ENCODE results near the gene RBMS3. TPM values are rescaled to one million over a fixed set of nuclear protein-coding genes. Genes with fewer than 3 reads are reported as not detected.
A peak's percentile ranks its signal among the peaks of the same experiment; 100 is the strongest.

Gene RBMS3
- total and polyA plus RNA-seq, 2 donors (not counting 1 experiment from before 2014, with no cell fraction given) = 26.9 to 68.4 TPM

GRCh38 chr3:29513236-29513635 is 232.4 kb downstream of the RBMS3 start:
- no peaks in the 10 kb centered on the region for H4K20me1 ChIP-seq (ENCODE audit: control insufficient read depth, extremely low read depth, insufficient read depth, low read length)
- H3K36me3 ChIP-seq (ENCODE audit: control insufficient read depth, insufficient read depth, low read length) = no peaks in the 10 kb centered on the region
- H3K4me2 ChIP-seq (ENCODE audit: extremely low read depth, insufficient read depth, low read length) = peak overlapping the region; percentile 70
- no peak overlapping the region for H3K27ac ChIP-seq (ENCODE audit: insufficient read depth, low read length)
- no peak overlapping the region for H3K9ac ChIP-seq (ENCODE audit: insufficient read depth, low read length)
- no peaks in the 10 kb centered on the region for H3K27me3 ChIP-seq (ENCODE audit: control insufficient read depth, insufficient read depth, low read length)
- no peak overlapping the region for H3K4me3 ChIP-seq (replicated peaks in 1 of 4; ENCODE audit: control extremely low read depth in 1 of 4, insufficient read depth in 1 of 4, low read depth in 3 of 4, low read length in 4 of 4)
- no peaks in the 10 kb centered on the region for H3K79me2 ChIP-seq (ENCODE audit: control insufficient read depth, insufficient read depth, low read length)
- peaks cover 13% of the 10 kb centered on the region for H3K4me1 ChIP-seq (ENCODE audit: control insufficient read depth, extremely low read depth, insufficient read depth, low read length)
- peak in 1 of 2 donors; percentile 69 for DNase-seq (ENCODE audit: low read depth in 2 of 2)
- H3K9me3 ChIP-seq (ENCODE audit: control insufficient read depth, insufficient read depth, low read depth, low read length) = no peaks in the 10 kb centered on the region
- no peak overlapping the region for H2AFZ ChIP-seq (ENCODE audit: low read length)
- no peak for TF ChIP-seq EZH2 (IDR thresholded peaks at IDR 0.05; ENCODE audit: low read length, missing control alignments)
- TF ChIP-seq CTCF (conservative IDR thresholded peaks at IDR 0.05 in 1 of 2, IDR thresholded peaks at IDR 0.05 in 1 of 2; ENCODE audit: low read depth in 1 of 2, low read length in 2 of 2) = no peak

- Histone ChIP-seq H3K9me3 (ENCODE audit: control insufficient read depth, insufficient read depth, low read depth, low read length) (no peaks in the 10 kb centered on the region), H3K4me3 (replicated peaks in 1 of 4; ENCODE audit: control extremely low read depth in 1 of 4, insufficient read depth in 1 of 4, low read depth in 3 of 4, low read length in 4 of 4) (no peak overlapping the region), H4K20me1 (ENCODE audit: control insufficient read depth, extremely low read depth, insufficient read depth, low read length) (no peaks in the 10 kb centered on the region), H3K36me3 (ENCODE audit: control insufficient read depth, insufficient read depth, low read length) (no peaks in the 10 kb centered on the region), H3K27ac (ENCODE audit: insufficient read depth, low read length) (no peak overlapping the region), H2AFZ (ENCODE audit: low read length) (no peak overlapping the region), H3K9ac (ENCODE audit: insufficient read depth, low read length) (no peak overlapping the region), H3K4me2 (ENCODE audit: extremely low read depth, insufficient read depth, low read length) (peak overlapping the region; percentile 29), H3K79me2 (ENCODE audit: control insufficient read depth, insufficient read depth, low read length) (no peaks in the 10 kb centered on the region), H3K27me3 (ENCODE audit: control insufficient read depth, insufficient read depth, low read length) (no peaks in the 10 kb centered on the region), H3K4me1 (ENCODE audit: control insufficient read depth, extremely low read depth, insufficient read depth, low read length) (peaks cover 13% of the 10 kb centered on the region)
- DNase-seq (ENCODE audit: low read depth in 2 of 2) = peak in 1 of 2 donors; percentile 38
- TF ChIP-seq CTCF (conservative IDR thresholded peaks at IDR 0.05 in 1 of 2, IDR thresholded peaks at IDR 0.05 in 1 of 2; ENCODE audit: low read depth in 1 of 2, low read length in 2 of 2) (no peak), EZH2 (IDR thresholded peaks at IDR 0.05; ENCODE audit: low read length, missing control alignments) (no peak)
These were observed 233.3 kb downstream of the RBMS3 start for GRCh38 chr3:29514170-29514569.

- Histone ChIP-seq H3K4me1 (ENCODE audit: control insufficient read depth, extremely low read depth, insufficient read depth, low read length) (peaks cover 13% of the 10 kb centered on the region), H3K27ac (ENCODE audit: insufficient read depth, low read length) (no peak overlapping the region), H3K4me3 (replicated peaks in 1 of 4; ENCODE audit: control extremely low read depth in 1 of 4, insufficient read depth in 1 of 4, low read depth in 3 of 4, low read length in 4 of 4) (no peak overlapping the region), H3K4me2 (ENCODE audit: extremely low read depth, insufficient read depth, low read length) (no peak overlapping the region), H3K9me3 (ENCODE audit: control insufficient read depth, insufficient read depth, low read depth, low read length) (no peaks in the 10 kb centered on the region), H3K36me3 (ENCODE audit: control insufficient read depth, insufficient read depth, low read length) (no peaks in the 10 kb centered on the region), H3K27me3 (ENCODE audit: control insufficient read depth, insufficient read depth, low read length) (no peaks in the 10 kb centered on the region), H4K20me1 (ENCODE audit: control insufficient read depth, extremely low read depth, insufficient read depth, low read length) (no peaks in the 10 kb centered on the region), H2AFZ (ENCODE audit: low read length) (no peak overlapping the region), H3K79me2 (ENCODE audit: control insufficient read depth, insufficient read depth, low read length) (no peaks in the 10 kb centered on the region), H3K9ac (ENCODE audit: insufficient read depth, low read length) (no peak overlapping the region)
- TF ChIP-seq EZH2 (IDR thresholded peaks at IDR 0.05; ENCODE audit: low read length, missing control alignments) = no peak
- peak in 1 of 2 donors; percentile 24 for DNase-seq (ENCODE audit: low read depth in 2 of 2)
These were observed 234.0 kb downstream of the RBMS3 start for GRCh38 chr3:29514912-29515311.
